ENCODE results near the gene BABAM2. TPM values are rescaled to one million over a fixed set of nuclear protein-coding genes. Genes with fewer than 3 reads are reported as not detected.

BABAM2 gene
- total and polyA plus RNA-seq, 2 experiments from 2014 or later = 28.8 to 43.6 TPM

DNA sequence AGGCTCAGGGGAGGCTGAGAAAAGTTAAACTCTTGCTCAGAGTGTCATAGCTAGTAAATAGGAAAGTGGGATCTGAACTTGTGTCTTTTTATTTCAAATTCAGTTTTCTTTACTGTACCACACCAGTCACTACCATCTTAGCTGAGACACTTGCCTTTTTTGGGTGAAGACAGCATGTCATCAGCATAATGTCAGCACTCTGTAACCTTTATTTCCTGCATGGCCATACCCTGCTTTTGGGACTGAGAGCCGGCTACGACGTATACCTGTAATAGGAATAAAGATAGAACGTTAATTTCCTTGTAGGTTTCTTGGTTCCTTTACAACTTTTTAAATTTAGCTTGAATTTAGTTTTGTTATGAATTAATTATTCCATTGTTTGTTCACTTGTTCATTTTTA, 202.8 kb downstream of the BABAM2 start:
- Histone ChIP-seq H3K79me2 (no peaks in the 10 kb centered on the region), H3K27me3 (no peaks in the 10 kb centered on the region), H3K9me3 (ENCODE audit: low read depth) (no peaks in the 10 kb centered on the region), H3K4me2 (no peak overlapping the region), H2AFZ (no peak overlapping the region), H3K27ac (no peak overlapping the region), H4K20me1 (ENCODE audit: insufficient read depth, poor library complexity, severe bottlenecking) (no peaks in the 10 kb centered on the region), H3K4me1 (ENCODE audit: insufficient read depth) (peaks cover 6% of the 10 kb centered on the region), H3K9me2 (replicated peaks; ENCODE audit: insufficient read depth) (no peaks in the 10 kb centered on the region), H3K36me3 (replicated peaks; ENCODE audit: insufficient read depth, low read depth) (no peaks in the 10 kb centered on the region), H3K4me3 (no peak overlapping the region)
- 93% methylated on average over 4 of the region's 4 CpGs for WGBS (ENCODE audit: low lambda C conversion rate, missing lambda C conversion rate)
- no peak for DNase-seq (ENCODE audit: low spot score)
- TF ChIP-seq EZH2 (IDR thresholded peaks at IDR 0.05; ENCODE audit: borderline replicate concordance) (no peak), EZH2phosphoT487 (IDR thresholded peaks at IDR 0.05; ENCODE audit: low read depth, severe bottlenecking, unreplicated experiment) (no peak)
- TF ChIP-seq, protein P1, sequence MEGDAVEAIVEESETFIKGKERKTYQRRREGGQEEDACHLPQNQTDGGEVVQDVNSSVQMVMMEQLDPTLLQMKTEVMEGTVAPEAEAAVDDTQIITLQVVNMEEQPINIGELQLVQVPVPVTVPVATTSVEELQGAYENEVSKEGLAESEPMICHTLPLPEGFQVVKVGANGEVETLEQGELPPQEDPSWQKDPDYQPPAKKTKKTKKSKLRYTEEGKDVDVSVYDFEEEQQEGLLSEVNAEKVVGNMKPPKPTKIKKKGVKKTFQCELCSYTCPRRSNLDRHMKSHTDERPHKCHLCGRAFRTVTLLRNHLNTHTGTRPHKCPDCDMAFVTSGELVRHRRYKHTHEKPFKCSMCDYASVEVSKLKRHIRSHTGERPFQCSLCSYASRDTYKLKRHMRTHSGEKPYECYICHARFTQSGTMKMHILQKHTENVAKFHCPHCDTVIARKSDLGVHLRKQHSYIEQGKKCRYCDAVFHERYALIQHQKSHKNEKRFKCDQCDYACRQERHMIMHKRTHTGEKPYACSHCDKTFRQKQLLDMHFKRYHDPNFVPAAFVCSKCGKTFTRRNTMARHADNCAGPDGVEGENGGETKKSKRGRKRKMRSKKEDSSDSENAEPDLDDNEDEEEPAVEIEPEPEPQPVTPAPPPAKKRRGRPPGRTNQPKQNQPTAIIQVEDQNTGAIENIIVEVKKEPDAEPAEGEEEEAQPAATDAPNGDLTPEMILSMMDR (IDR thresholded peaks at IDR 0.05; ENCODE audit: poor library complexity) = no peak

DNA sequence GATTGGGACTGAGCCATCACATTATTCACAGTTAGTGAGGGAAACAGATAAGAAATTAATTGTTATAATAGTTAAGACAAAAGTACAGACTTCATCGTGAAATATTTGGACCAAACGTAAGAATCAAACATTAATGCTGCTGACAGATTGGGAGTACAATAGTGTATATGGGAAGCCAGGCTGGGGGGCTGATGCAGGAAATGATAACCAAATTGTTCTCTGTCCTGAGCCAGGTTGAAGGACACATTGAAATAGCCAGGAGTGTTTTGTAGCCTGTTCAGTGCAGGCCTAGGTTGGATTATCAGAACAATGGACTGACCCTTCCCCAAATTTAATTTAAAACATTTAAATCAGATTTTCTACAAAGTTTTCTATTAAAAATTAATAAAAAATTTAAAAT, 203.2 kb downstream of the BABAM2 start:
- no peak for DNase-seq (ENCODE audit: low spot score)
- Histone ChIP-seq H3K27me3 (no peaks in the 10 kb centered on the region), H3K4me3 (no peak overlapping the region), H4K20me1 (ENCODE audit: insufficient read depth, poor library complexity, severe bottlenecking) (no peaks in the 10 kb centered on the region), H3K4me1 (ENCODE audit: insufficient read depth) (peaks cover 5% of the 10 kb centered on the region), H3K4me2 (no peak overlapping the region), H3K79me2 (no peaks in the 10 kb centered on the region), H3K27ac (no peak overlapping the region), H2AFZ (no peak overlapping the region), H3K9me2 (replicated peaks; ENCODE audit: insufficient read depth) (no peaks in the 10 kb centered on the region), H3K36me3 (replicated peaks; ENCODE audit: insufficient read depth, low read depth) (no peaks in the 10 kb centered on the region), H3K9me3 (ENCODE audit: low read depth) (no peaks in the 10 kb centered on the region)
- 98% methylated on average over 2 of the region's 2 CpGs for WGBS (ENCODE audit: low lambda C conversion rate, missing lambda C conversion rate)
- TF ChIP-seq EZH2 (IDR thresholded peaks at IDR 0.05; ENCODE audit: borderline replicate concordance) (no peak), EZH2phosphoT487 (IDR thresholded peaks at IDR 0.05; ENCODE audit: low read depth, severe bottlenecking, unreplicated experiment) (no peak)
- TF ChIP-seq, protein P1 (IDR thresholded peaks at IDR 0.05; ENCODE audit: poor library complexity) = no peak

DNA sequence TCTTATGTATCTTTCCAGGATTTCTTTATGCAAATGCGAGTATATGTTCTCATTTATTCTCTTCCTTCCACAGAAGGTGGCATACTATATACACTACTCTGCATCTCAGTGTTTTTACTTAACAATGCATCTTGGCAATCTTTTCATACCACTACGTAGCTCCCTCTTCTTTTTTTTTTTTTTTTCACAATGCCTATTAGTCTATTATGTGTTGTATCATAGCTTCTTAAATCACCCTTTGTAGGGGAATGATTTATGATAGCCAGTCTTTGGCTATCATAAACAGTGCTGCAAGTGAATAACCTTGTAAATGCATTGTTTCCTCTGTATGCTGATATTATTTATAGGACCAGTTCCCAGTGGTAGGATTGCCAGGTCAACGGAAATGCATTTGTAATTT, 204.2 kb downstream of the BABAM2 start:
- 89% methylated on average over 3 of the region's 3 CpGs for WGBS (ENCODE audit: low lambda C conversion rate, missing lambda C conversion rate)
- no peak overlapping the region for H2AFZ ChIP-seq
- H3K4me2 ChIP-seq = no peak overlapping the region
- H4K20me1 ChIP-seq (ENCODE audit: insufficient read depth, poor library complexity, severe bottlenecking) = no peaks in the 10 kb centered on the region
- no peaks in the 10 kb centered on the region for H3K79me2 ChIP-seq
- H3K9me3 ChIP-seq (ENCODE audit: low read depth) = no peaks in the 10 kb centered on the region
- H3K36me3 ChIP-seq (replicated peaks; ENCODE audit: insufficient read depth, low read depth) = no peaks in the 10 kb centered on the region
- H3K27ac ChIP-seq = no peak overlapping the region
- no peaks in the 10 kb centered on the region for H3K27me3 ChIP-seq
- no peak for DNase-seq (ENCODE audit: low spot score)
- no peaks in the 10 kb centered on the region for H3K9me2 ChIP-seq (replicated peaks; ENCODE audit: insufficient read depth)
- no peak overlapping the region for H3K4me3 ChIP-seq
- TF ChIP-seq EZH2 (IDR thresholded peaks at IDR 0.05; ENCODE audit: borderline replicate concordance) = no peak
- H3K4me1 ChIP-seq (ENCODE audit: insufficient read depth) = no peaks in the 10 kb centered on the region

DNA sequence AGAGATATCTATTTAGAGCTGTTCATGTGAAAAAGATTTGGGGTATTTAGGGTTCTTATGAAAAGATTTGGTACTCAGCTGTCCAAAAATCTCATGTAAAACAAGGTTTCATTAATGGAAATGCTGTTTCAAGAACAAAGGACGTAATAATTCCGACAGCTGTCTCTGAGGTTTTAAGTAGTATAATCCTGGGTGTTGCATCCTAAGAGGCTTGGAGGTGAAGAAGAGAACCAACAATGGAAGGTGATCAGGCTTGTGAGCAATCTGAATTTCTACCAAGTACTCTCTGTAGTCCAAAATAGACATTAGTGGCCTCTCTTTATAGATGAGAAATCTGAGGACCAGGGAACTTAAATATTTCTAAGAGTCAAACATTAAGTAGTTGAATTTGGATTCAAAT, 205.1 kb downstream of the BABAM2 start:
- Histone ChIP-seq H3K27ac (no peak overlapping the region), H3K4me3 (no peak overlapping the region), H4K20me1 (ENCODE audit: insufficient read depth, poor library complexity, severe bottlenecking) (no peaks in the 10 kb centered on the region), H2AFZ (no peak overlapping the region), H3K9me2 (replicated peaks; ENCODE audit: insufficient read depth) (no peaks in the 10 kb centered on the region), H3K9me3 (ENCODE audit: low read depth) (no peaks in the 10 kb centered on the region), H3K27me3 (no peaks in the 10 kb centered on the region), H3K79me2 (no peaks in the 10 kb centered on the region), H3K36me3 (replicated peaks; ENCODE audit: insufficient read depth, low read depth) (no peaks in the 10 kb centered on the region), H3K4me2 (no peak overlapping the region), H3K4me1 (ENCODE audit: insufficient read depth) (no peaks in the 10 kb centered on the region)
- 98% methylated on average over 2 of the region's 2 CpGs for WGBS (ENCODE audit: low lambda C conversion rate, missing lambda C conversion rate)
- DNase-seq (ENCODE audit: low spot score) = no peak
- TF ChIP-seq EZH2 (IDR thresholded peaks at IDR 0.05; ENCODE audit: borderline replicate concordance) (no peak), EZH2phosphoT487 (IDR thresholded peaks at IDR 0.05; ENCODE audit: low read depth, severe bottlenecking, unreplicated experiment) (no peak)
- TF ChIP-seq, protein P1 (IDR thresholded peaks at IDR 0.05; ENCODE audit: poor library complexity) = no peak

Measured in hepatocyte (in vitro differentiated cells).